ENCODE measurements around the gene FASLG.

DNA sequence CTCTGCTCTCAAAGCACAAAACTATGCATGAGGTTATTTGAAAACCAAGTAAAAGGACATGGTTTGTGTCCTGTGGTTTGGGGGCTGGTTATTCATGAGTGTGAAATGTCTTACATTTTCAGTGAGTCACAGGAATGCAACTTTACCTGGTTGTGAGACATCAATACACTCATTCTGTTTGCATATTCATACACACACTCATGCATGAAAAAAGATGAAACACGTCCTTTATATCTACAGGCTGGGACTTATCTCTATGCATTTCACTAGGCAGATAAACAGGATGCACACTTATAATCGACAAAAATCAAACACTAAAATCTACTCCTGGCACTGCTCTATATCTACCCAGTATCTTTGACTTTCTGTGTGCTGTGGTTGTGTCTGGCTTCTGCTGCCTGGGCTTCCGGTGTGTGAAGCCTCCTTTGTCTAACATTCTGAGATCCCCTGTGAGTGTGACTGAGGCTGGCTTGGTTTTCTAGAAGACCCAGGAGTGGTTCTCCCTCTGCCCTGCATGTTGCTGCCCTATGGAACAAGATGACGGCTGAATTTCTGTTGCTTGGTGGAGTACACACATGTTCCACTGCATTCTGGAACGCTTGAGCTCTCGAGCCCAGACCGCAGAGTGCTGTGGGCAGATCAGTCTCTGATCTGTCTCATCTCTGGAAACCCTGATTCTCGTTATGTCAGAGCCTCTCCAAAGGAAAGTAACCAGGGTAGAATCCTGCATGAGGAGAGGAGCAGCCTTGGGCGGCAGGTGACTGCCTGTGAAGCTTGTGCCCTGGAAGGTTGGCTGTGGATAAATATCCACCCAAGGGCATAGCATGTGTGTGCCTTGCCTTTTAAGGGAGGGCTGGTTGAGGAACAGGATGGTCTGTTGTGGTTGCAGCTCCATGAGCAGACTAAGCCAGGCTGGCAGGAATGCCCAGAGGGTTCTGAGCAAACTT, 19.7 kb upstream of the FASLG start:
- TF ChIP-seq, protein P1, sequence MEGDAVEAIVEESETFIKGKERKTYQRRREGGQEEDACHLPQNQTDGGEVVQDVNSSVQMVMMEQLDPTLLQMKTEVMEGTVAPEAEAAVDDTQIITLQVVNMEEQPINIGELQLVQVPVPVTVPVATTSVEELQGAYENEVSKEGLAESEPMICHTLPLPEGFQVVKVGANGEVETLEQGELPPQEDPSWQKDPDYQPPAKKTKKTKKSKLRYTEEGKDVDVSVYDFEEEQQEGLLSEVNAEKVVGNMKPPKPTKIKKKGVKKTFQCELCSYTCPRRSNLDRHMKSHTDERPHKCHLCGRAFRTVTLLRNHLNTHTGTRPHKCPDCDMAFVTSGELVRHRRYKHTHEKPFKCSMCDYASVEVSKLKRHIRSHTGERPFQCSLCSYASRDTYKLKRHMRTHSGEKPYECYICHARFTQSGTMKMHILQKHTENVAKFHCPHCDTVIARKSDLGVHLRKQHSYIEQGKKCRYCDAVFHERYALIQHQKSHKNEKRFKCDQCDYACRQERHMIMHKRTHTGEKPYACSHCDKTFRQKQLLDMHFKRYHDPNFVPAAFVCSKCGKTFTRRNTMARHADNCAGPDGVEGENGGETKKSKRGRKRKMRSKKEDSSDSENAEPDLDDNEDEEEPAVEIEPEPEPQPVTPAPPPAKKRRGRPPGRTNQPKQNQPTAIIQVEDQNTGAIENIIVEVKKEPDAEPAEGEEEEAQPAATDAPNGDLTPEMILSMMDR (IDR thresholded peaks at IDR 0.05) = no peak
- no peak for TF ChIP-seq POLR2A (IDR thresholded peaks at IDR 0.05)
